GM12878 (cell line): ENCODE measurements around the gene ST3GAL5. TPM values are rescaled to one million over a fixed set of nuclear protein-coding genes. Genes with fewer than 3 reads are reported as not detected.
A peak's percentile ranks its signal among the peaks of the same experiment; 100 is the strongest.

Source experiments
- ATAC-seq: fragments of 200-7000 bp; cut with Tn5 transposase; 3 replicates; pipeline ENCODE4 v1.9.1; 2020; ENCODE audit warnings: mild to moderate bottlenecking, moderate library complexity
- BruUV-seq: library from RNA; stranded (reverse); fragments of 400-500 nt; replicated peaks from 2 replicates; lab custom pipeline; 2021; lab: Mats Ljungman, UMichigan
- CTCF ChIA-PET: fragments of 300-600 bp; sonication (Branson Sonifier 250); formaldehyde crosslinking; extraction: SDS; loops from one replicate; lab custom pipeline; 2021; ENCODE audit warnings: inconsistent platforms; lab: Yijun Ruan, JAX
- POLR2A ChIA-PET: fragments of 350-600 bp; formaldehyde crosslinking; extraction: SDS; loops from one replicate; lab custom pipeline; 2021; ENCODE audit warnings: inconsistent platforms; lab: Charles Lee
- RAD21 ChIA-PET: fragments of 300-600 bp; sonication (Branson Sonifier 250); formaldehyde crosslinking; loops from one replicate; lab custom pipeline; 2023; ENCODE audit warnings: antibody characterized with exemption; ENCODE audit not compliant: unreplicated experiment; lab: Charles Lee
- SMC1A ChIA-PET: fragments of 300-600 bp; sonication (Branson Sonifier 250); formaldehyde crosslinking; loops from one replicate; lab custom pipeline; 2023; ENCODE audit not compliant: unreplicated experiment, uncharacterized antibody; lab: Charles Lee
- DNase-seq: peaks from one replicate; pipeline ENCODE4 v3.0.0-alpha.2; 2011; ENCODE audit warnings: low read depth, low spot score
- FAIRE-seq: peaks from 3 replicates; lab custom pipeline; 2011; peaks lifted over from hg19 to GRCh38; lab: Jason Lieb, UNC
- H2AFZ ChIP-seq: 2 replicates; pipeline ENCODE4 v1.6.0; 2011; ENCODE audit warnings: low read depth, low read length, control low read depth; ENCODE audit not compliant: control insufficient read depth
- H3K27ac ChIP-seq: 2 replicates; pipeline ENCODE4 v1.5.1; 2011; ENCODE audit warnings: control low read depth; ENCODE audit not compliant: control insufficient read depth, insufficient read depth
- H3K27me3 ChIP-seq, 2 experiments: replicated peaks in 1 of 2; 2 replicates each; pipeline versions ENCODE4 v1.6.0 to v1.6.1; 2011; ENCODE audit warnings: low read length in 1 of 2; ENCODE audit not compliant: control insufficient read depth in 2 of 2, insufficient read depth in 2 of 2
- H3K36me3 ChIP-seq, 2 experiments: 2 replicates each; pipeline ENCODE4 v1.5.1; 2011; ENCODE audit warnings: low read length in 1 of 2; ENCODE audit not compliant: control insufficient read depth in 2 of 2, insufficient read depth in 2 of 2
- H3K4me1 ChIP-seq: 2 replicates; pipeline ENCODE4 v1.6.1; 2011; ENCODE audit warnings: mild to moderate bottlenecking, low read length, moderate library complexity, mixed read lengths; ENCODE audit not compliant: control insufficient read depth, insufficient read depth
- H3K4me2 ChIP-seq: 2 replicates; pipeline ENCODE4 v1.6.0; 2011; ENCODE audit warnings: control low read depth; ENCODE audit not compliant: control insufficient read depth, insufficient read depth
- H3K4me3 ChIP-seq: fragments of 200-600 bp; sonication (generic); 2 replicates; pipeline ENCODE4 v1.5.1; 2016
- H3K79me2 ChIP-seq: 2 replicates; pipeline ENCODE4 v1.6.0; 2011; ENCODE audit warnings: low read length; ENCODE audit not compliant: control insufficient read depth, insufficient read depth
- H3K9ac ChIP-seq: 2 replicates; pipeline ENCODE4 v1.8.0; 2011; ENCODE audit warnings: low read length, control low read depth, mixed read lengths; ENCODE audit not compliant: control insufficient read depth, insufficient read depth
- H3K9me3 ChIP-seq: replicated peaks from 3 replicates; pipeline ENCODE4 v1.5.1; 2011; ENCODE audit warnings: mild to moderate bottlenecking, low read length; ENCODE audit not compliant: control insufficient read depth, insufficient read depth
- H4K20me1 ChIP-seq: 2 replicates; pipeline ENCODE4 v1.6.0; 2011; ENCODE audit not compliant: control insufficient read depth, insufficient read depth
- FOS ChIP-seq: IDR thresholded peaks from 3 replicates; pipeline ENCODE4 v1.6.1; 2011; ENCODE audit warnings: borderline replicate concordance; ENCODE audit not compliant: insufficient read length; ENCODE audit errors: extremely low read depth
- FOXK2 ChIP-seq: fragments of 450-650 bp; IDR thresholded peaks from 2 replicates; pipeline ENCODE4 v1.6.1; 2017; ENCODE audit warnings: mild to moderate bottlenecking, moderate library complexity
- HSF1 ChIP-seq: fragments of 150-350 bp; IDR thresholded peaks from 2 replicates; pipeline ENCODE4 v1.6.1; 2014; ENCODE audit warnings: mild to moderate bottlenecking, low read depth, low read length
- IKZF2 ChIP-seq, 2 experiments: fragments of 450-650 bp; IDR thresholded peaks; 2 replicates each; pipeline ENCODE4 v1.6.1; 2017; ENCODE audit warnings: mild to moderate bottlenecking in 2 of 2, moderate library complexity in 2 of 2
- MAX ChIP-seq: IDR thresholded peaks from 2 replicates; pipeline ENCODE4 v1.6.1; 2012; ENCODE audit warnings: low read depth, low read length, improper control_type of control experiment
- MLLT1 ChIP-seq: fragments of 450-650 bp; IDR thresholded peaks from 2 replicates; pipeline ENCODE4 v1.6.1; 2016; ENCODE audit warnings: mild to moderate bottlenecking
- NBN ChIP-seq: fragments of 450-650 bp; IDR thresholded peaks from 2 replicates; pipeline ENCODE4 v1.6.1; 2016
- POU2F2 ChIP-seq: IDR thresholded peaks from 3 replicates; pipeline ENCODE4 v1.6.1; 2011; ENCODE audit warnings: low read depth, mild to moderate bottlenecking, low read length, borderline replicate concordance
- RAD21 ChIP-seq: IDR thresholded peaks from 2 replicates; pipeline ENCODE4 v1.6.1; 2011; ENCODE audit warnings: mild to moderate bottlenecking, low read depth, low read length, moderate library complexity; ENCODE audit not compliant: insufficient read depth
- RB1 ChIP-seq: fragments of 450-650 bp; formaldehyde crosslinking; IDR thresholded peaks from 2 replicates; pipeline ENCODE4 v1.6.1; 2017; ENCODE audit warnings: mild to moderate bottlenecking, borderline replicate concordance
- RUNX3 ChIP-seq: IDR thresholded peaks from 2 replicates; pipeline ENCODE4 v1.6.1; 2012; ENCODE audit warnings: low read length, inconsistent platforms
- SMAD5 ChIP-seq: IDR thresholded peaks from 2 replicates; pipeline ENCODE4 v1.6.1; 2016; ENCODE audit warnings: antibody characterized with exemption, low read depth
- SMC3 ChIP-seq: IDR thresholded peaks from 2 replicates; pipeline ENCODE4 v1.6.1; 2011; ENCODE audit warnings: low read length, improper control_type of control experiment, borderline replicate concordance
- SP1 ChIP-seq: IDR thresholded peaks from one replicate; pipeline ENCODE4 v1.6.1; 2011; ENCODE audit warnings: low read depth, low read length
- TCF12 ChIP-seq: IDR thresholded peaks from 2 replicates; pipeline ENCODE4 v1.6.1; 2011; ENCODE audit warnings: low read depth, mild to moderate bottlenecking, low read length
- TCF3 ChIP-seq: IDR thresholded peaks from 2 replicates; pipeline ENCODE4 v1.6.1; 2012; ENCODE audit warnings: low read depth, mild to moderate bottlenecking, low read length, borderline replicate concordance; ENCODE audit not compliant: insufficient read depth
- YY1 ChIP-seq: IDR thresholded peaks from 2 replicates; pipeline ENCODE4 v1.6.1; 2011; ENCODE audit warnings: low read depth, mild to moderate bottlenecking, low read length
- WGBS: methylation state at CpG from one replicate; pipeline ENCODE4 v1.1.6; 2016; ENCODE audit warnings: low lambda C conversion rate; ENCODE audit not compliant: insufficient replicate concordance, insufficient coverage; ENCODE audit errors: missing lambda C conversion rate; 5-methylcytosine and 5-hydroxymethylcytosine counted together
- in situ Hi-C: fragments of 300-500 bp; cut with MboI; formaldehyde crosslinking; loops from 9 replicates; pipeline ENCODE4 v1.14.3; 2018; ENCODE audit warnings: mixed read lengths
- intact Hi-C: fragments of 100-400 bp; cut with micrococcal nuclease; formaldehyde crosslinking; loops from one replicate; pipeline ENCODE4 v1.14.2; 2022; ENCODE audit not compliant: unreplicated experiment
- polyA plus RNA-seq, 11 experiments: library from polyadenylated mRNA; depleted of rRNA in 4 of 11; unstranded in 6 of 11; stranded (reverse) in 5 of 11; fragments of >200 nt; fragmentation: Nextera tagmentation in 4 of 11; fragmentation: Illumina TruSeq in 1 of 11; extraction: Ambion mirVana in 4 of 11; extraction: Trizol in 1 of 11; gene quantifications; 1 replicate in 1 of 11; 2 replicates in 10 of 11; pipeline versions ENCODE4 v1.2.1 to v1.2.3, GENCODE V29; 2011 to 2016; ENCODE audit warnings: inconsistent platforms in 2 of 11, missing spikeins in 2 of 11, low read depth in 1 of 11
- total RNA-seq, 4 experiments: library from RNA; depleted of rRNA in 3 of 4; stranded (reverse); fragments of >200 nt in 3 of 4; fragmentation: Illumina TruSeq in 1 of 4; extraction: Trizol in 1 of 4; gene quantifications; 2 replicates each; pipeline versions ENCODE4 v1.2.1 to v1.2.3, GENCODE V29; 2013 to 2021

ST3GAL5 gene
- total and polyA plus RNA-seq, 10 of the 15 experiments (the other 5 are each of a cell fraction or from before 2014, with no cell fraction given), result 5.2 to 60.9 (median 10.2) TPM

GRCh38 chr2:85813982-85814801 lies 74.6 kb downstream of the ST3GAL5 start:
- BruUV-seq, result no TSS peak
- 0 out of 2 replicates have a peak, but pooled peaks have one; percentile 29 for TF ChIP-seq HSF1
- TF ChIP-seq MLLT1, result no peak
- TF ChIP-seq IKZF2 (IDR thresholded peaks at IDR 0.05), result no peak
- TF ChIP-seq SMAD5, result no peak
- peak; percentile 75 for TF ChIP-seq TCF12
- peak; percentile 56; the same call in 1 of the 2 replicates for TF ChIP-seq NBN
- TF ChIP-seq TCF3, result 0 out of 2 replicates have a peak, but pooled peaks have one; percentile 32
- TF ChIP-seq RAD21, result peak; percentile 94
- peak; percentile 45 for TF ChIP-seq SP1
- TF ChIP-seq RB1, result peak; percentile 60; the same call in 1 of the 2 replicates
- TF ChIP-seq SMC3, result peak; percentile 100
- TF ChIP-seq FOS, result no peak
- peak; percentile 70; the same call in 1 of the 2 replicates for TF ChIP-seq YY1
- no peak for TF ChIP-seq FOXK2
- TF ChIP-seq POU2F2, result 0 out of 3 replicates have a peak, but pooled peaks have one; percentile 40
- TF ChIP-seq MAX, result no peak
- TF ChIP-seq RUNX3, result no peak

More at GRCh38 chr2:85813982-85814801, 74.6 kb downstream of the ST3GAL5 start:
- no peaks in the 10 kb centered on the region for H3K27me3 ChIP-seq
- CTCF ChIA-PET, result interaction anchor here (0.6 to 11.5 kb wide), 43 partner anchors 8 to 373 kb away, joined by 3 to 234 read pairs (median 5); partner anchors contain the start of gene ATOH8
- no peaks in the 10 kb centered on the region for H4K20me1 ChIP-seq
- H3K36me3 ChIP-seq, result no peaks in the 10 kb centered on the region
- H3K4me3 ChIP-seq, result no peak overlapping the region
- peak; percentile 30 for DNase-seq
- in situ Hi-C loops (loop anchor here (10.0 kb wide), 1 partner anchor 89 kb away; no protein-coding TSS in a partner anchor), intact Hi-C loops (loop anchor here (1.0 to 10.0 kb wide), 5 partner anchors 64 to 389 kb away; no protein-coding TSS in a partner anchor)
- WGBS, result 24% methylated on average over 13 of the region's 13 CpGs
- SMC1A ChIA-PET, result interaction anchor here (0.7 to 7.3 kb wide), 26 partner anchors 12 to 265 kb away, joined by 3 to 106 read pairs (median 5); no protein-coding TSS in a partner anchor
- no peak overlapping the region for H3K27ac ChIP-seq
- peak; percentile 95 for FAIRE-seq
- RAD21 ChIA-PET, result interaction anchor here (0.6 to 7.1 kb wide), 27 partner anchors 8 to 266 kb away, joined by 3 to 116 read pairs (median 5); partner anchors contain the start of genes ATOH8 and C2orf68
- no peak overlapping the region for H3K9ac ChIP-seq
- H3K4me1 ChIP-seq, result no peaks in the 10 kb centered on the region
- H2AFZ ChIP-seq, result no peak overlapping the region
- H3K9me3 ChIP-seq, result no peaks in the 10 kb centered on the region
- peak; percentile 99 for ATAC-seq
- no peak overlapping the region for H3K4me2 ChIP-seq
- POLR2A ChIA-PET, result interaction anchor here (0.6 kb wide), 1 partner anchor 96 kb away, joined by 5 read pairs; no protein-coding TSS in a partner anchor
- H3K79me2 ChIP-seq, result no peaks in the 10 kb centered on the region
